Activated T-helper 17 cell treated with anti-CD3 and anti-CD28 coated beads, Interleukin-2, amount 50 U/mL, for 72 hours (primary cell): ENCODE measurements around the gene FGGY. TPM values are rescaled to one million over a fixed set of nuclear protein-coding genes. Genes with fewer than 3 reads are reported as not detected.

ENCODE experiments used
- ATAC-seq: fragments of 150-1000 bp; cut with Tn5 transposase; replicated peaks from 2 replicates; pipeline ENCODE4 v1.10.0; 2021; ENCODE audit warnings: mild to moderate bottlenecking, moderate library complexity
- H3K27ac Mint-ChIP-seq: one replicate; pipeline ENCODE4 v1.8.0; 2022; ENCODE audit warnings: mixed read lengths
- H3K27me3 Mint-ChIP-seq: one replicate; pipeline ENCODE4 v1.8.0; 2022; ENCODE audit warnings: mixed read lengths
- H3K36me3 Mint-ChIP-seq: one replicate; pipeline ENCODE4 v1.8.0; 2022; ENCODE audit warnings: low read depth, mild to moderate bottlenecking, mixed read lengths
- H3K4me1 Mint-ChIP-seq: one replicate; pipeline ENCODE4 v1.8.0; 2022; ENCODE audit warnings: mixed read lengths
- H3K4me3 Mint-ChIP-seq: one replicate; pipeline ENCODE4 v1.8.0; 2022; ENCODE audit warnings: mild to moderate bottlenecking, mixed read lengths
- H3K9me3 Mint-ChIP-seq: one replicate; pipeline ENCODE4 v1.8.0; 2022; ENCODE audit warnings: mixed read lengths
- total RNA-seq, 2 donors: library from RNA; stranded (reverse); gene quantifications; one replicate each; pipeline ENCODE4 v1.2.3, GENCODE V29; 2022

The FGGY gene
- total RNA-seq, 2 donors from 2014 or later, result 8.1 to 16.4 TPM

DNA sequence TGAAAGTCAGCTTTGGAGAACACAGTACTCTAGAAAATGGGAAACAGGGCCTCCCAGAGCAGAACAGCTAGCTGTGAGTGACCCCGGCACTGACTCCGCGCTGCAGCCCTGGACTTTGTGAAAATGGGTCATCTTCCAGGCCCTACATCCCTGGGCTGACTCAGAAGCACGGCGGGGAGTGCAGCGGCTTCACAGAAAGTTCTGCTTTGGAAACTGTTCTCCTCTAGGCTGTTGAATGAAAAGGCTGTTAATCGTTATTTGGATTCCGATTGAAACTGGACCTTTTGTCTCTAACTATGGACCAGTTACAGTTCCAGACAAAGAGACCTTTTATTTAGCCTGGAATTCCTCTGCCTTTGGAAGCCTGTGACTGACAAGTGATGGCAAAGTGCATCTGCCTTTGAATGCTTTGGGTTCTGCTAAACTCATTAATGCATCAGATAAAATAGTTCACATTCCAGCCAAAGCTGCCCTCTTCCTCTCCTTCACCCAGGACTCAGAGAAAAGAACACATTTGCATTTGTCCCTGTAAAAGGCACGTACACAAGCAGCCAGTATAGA lies 372.9 kb downstream of the FGGY start:
- no peaks in the 10 kb centered on the region for H3K4me1 Mint-ChIP-seq
- no peaks in the 10 kb centered on the region for H3K9me3 Mint-ChIP-seq
- H3K27me3 Mint-ChIP-seq, result no peaks in the 10 kb centered on the region
- no peaks in the 10 kb centered on the region for H3K36me3 Mint-ChIP-seq
- no peak for ATAC-seq
- H3K4me3 Mint-ChIP-seq, result no peak overlapping the region
- H3K27ac Mint-ChIP-seq, result no peak overlapping the region

DNA sequence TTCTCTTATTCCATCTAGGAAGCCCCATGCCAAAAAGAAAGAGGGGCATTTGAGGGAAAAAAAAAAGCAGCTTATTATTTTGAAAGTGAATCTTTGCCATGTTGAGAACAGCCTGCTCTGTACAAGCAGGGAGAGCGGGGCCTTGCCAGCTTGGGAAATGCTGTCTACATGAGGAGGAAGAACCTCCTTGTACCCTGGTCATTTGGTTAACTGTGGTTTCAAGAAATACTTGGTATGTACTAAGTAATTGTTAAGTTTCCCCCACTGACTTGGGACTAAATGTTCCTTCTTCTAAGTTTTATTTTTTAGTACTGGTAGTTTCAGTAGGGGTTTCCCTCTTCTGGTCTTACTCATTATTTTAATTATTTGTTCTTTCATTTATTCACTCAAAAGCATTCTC lies 373.8 kb downstream of the FGGY start:
- Mint-ChIP-seq H3K27me3 (no peaks in the 10 kb centered on the region), H3K9me3 (no peaks in the 10 kb centered on the region), H3K4me3 (no peak overlapping the region), H3K36me3 (no peaks in the 10 kb centered on the region), H3K27ac (no peak overlapping the region), H3K4me1 (no peaks in the 10 kb centered on the region)
- ATAC-seq, result no peak

DNA sequence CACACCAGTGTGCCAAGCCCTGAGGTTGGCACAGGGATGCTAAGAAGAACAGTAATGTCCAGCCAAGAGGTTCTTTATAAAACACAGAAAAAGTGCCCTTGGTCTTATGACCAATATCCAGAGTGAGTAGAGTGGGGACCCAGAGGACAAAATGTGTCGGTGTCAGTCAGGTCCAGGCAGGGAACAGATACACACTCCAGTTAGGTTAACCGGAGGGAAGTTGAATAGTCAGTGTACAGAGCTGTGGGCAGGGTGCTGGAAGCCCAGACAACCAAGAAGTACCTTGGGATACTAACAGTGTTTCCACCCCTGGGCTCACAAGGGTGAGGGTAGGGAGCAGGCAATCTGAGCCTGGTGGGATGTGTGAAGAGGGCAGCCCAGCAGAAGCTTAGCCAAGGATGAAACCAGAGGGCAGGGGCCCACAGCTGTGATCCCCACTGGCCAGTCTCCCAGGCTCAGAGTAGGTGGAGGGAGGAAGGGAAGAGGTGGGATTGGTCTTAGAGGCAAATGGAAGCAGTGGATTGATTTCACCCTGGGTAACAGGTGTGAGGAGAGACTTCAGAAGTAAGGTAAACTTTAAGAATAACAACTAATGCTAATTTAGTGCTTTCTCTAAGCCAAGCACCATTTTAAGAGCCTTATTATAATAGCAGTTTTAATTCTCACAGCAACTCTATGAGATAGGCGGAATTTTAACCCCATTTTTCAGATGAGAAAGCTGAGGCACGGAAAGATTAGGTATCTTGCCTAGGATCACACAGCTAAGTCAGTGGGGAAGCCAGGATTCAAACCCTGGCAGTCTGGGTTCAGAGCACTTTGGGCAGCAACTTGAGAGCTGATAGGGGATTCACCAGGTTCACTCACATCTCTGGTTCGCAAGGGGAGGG lies 374.4 kb downstream of the FGGY start:
- H3K27me3 Mint-ChIP-seq, result no peaks in the 10 kb centered on the region
- peak overlapping the region; percentile 2 for H3K27ac Mint-ChIP-seq
- H3K9me3 Mint-ChIP-seq, result no peaks in the 10 kb centered on the region
- no peak overlapping the region for H3K4me3 Mint-ChIP-seq
- H3K4me1 Mint-ChIP-seq, result no peaks in the 10 kb centered on the region
- ATAC-seq, result no peak
- no peaks in the 10 kb centered on the region for H3K36me3 Mint-ChIP-seq

DNA sequence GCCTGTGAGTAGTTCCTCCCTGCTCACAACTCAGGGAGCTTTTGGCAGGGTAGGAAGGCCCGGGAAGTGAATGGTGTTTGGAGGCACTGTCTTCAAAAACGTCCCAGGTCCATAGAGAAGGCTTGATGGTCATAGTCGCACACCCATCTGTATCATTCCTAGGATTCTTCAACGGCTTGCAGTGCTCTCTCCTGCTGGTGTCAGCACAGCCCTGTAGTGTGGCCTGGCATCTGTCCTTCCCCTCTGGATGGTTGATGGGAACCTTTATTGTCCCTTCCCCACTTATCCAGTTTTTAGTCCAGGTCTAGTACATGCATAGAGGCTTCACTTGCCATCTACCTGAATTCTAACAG lies 375.0 kb downstream of the FGGY start:
- Mint-ChIP-seq H3K27ac (no peak overlapping the region), H3K9me3 (no peaks in the 10 kb centered on the region)

DNA sequence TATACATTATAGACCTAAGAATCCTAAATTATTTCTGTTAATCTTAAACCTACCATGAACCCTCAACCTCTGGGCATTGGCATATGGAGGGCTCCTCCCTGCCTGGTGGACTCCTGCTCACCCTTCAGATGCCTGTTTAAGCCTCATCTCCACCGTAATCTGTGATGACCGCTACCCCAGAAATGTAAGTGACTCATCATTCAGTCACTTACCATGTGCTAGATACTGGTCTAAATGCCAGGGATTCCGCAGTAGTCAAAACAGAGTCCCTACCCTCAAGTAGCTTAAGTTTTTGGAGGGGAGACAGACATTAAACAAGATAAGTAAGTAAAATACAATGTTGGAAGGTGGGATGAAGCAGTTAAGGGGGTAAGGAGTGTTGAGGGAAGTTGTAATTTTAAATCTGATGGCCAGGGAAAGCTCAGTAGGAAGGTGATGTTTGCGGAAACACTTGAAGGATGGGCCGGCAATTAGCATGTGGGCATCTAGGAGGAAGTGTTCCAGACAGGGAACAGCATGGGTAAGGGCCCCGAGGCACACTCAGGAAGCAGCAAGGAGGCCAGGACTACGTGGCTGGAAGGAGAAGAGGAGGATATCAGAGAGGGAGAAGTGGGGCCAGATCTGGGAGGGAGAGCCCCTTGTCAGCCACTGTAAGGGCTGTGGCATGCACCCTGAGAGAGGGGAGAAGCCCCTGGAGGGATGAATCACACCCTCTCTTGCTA lies 376.1 kb downstream of the FGGY start:
- Mint-ChIP-seq H3K4me3 (no peak overlapping the region), H3K27ac (no peak overlapping the region)

More for the DNA sequence above, 375.0 kb downstream of the FGGY start:
- Mint-ChIP-seq H3K4me3 (no peak overlapping the region), H3K4me1 (no peaks in the 10 kb centered on the region), H3K36me3 (no peaks in the 10 kb centered on the region), H3K27me3 (no peaks in the 10 kb centered on the region)
- no peak for ATAC-seq

DNA sequence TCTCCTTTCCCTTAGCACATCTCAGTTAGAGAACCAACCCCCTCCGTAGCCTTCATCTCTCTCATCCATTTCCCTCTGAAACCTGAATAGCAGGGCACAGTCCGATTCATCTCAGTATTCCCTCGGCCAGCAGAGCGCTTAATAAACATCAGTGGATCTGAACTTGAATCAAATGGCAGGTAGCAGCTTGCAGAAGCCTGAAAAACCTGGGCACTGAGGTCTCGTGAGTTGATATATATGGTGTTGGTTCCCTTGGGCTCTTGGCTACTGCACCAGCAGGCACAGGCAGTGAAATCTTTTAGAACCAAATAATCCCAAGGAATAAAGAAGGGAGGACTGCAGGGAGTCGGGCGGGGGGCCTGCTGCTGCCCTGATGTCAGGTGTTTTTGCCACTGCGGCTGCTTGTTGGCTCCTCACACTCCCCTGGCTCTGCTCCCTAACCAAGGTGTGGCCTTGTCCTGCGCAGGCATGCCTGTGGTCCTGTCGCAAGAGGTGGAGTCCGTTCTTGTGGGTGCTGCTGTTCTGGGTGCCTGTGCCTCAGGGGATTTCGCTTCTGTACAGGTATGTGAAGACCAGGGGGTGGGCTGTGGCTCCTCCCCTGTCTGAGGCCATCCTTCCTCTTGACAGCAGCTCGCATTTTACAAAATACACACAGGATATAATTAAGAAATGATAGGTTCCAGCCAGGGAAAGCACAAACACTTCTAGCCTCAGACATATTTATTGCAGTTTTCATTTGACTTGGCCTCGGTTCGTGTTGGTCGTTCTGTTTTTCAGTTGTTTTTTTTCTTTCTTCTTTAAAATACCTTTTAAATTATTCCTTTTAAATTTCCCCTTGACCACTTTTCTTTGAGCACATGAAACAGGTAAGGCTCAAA lies 376.9 kb downstream of the FGGY start:
- no peaks in the 10 kb centered on the region for H3K4me1 Mint-ChIP-seq
- H3K27me3 Mint-ChIP-seq, result no peaks in the 10 kb centered on the region
- no peak overlapping the region for H3K27ac Mint-ChIP-seq
- no peak for ATAC-seq
- H3K36me3 Mint-ChIP-seq, result no peaks in the 10 kb centered on the region
- H3K4me3 Mint-ChIP-seq, result no peak overlapping the region
- H3K9me3 Mint-ChIP-seq, result no peaks in the 10 kb centered on the region

More for the DNA sequence above, 376.1 kb downstream of the FGGY start:
- Mint-ChIP-seq H3K36me3 (no peaks in the 10 kb centered on the region), H3K4me1 (no peaks in the 10 kb centered on the region), H3K9me3 (no peaks in the 10 kb centered on the region), H3K27me3 (no peaks in the 10 kb centered on the region)
- peak; percentile 65 for ATAC-seq

DNA sequence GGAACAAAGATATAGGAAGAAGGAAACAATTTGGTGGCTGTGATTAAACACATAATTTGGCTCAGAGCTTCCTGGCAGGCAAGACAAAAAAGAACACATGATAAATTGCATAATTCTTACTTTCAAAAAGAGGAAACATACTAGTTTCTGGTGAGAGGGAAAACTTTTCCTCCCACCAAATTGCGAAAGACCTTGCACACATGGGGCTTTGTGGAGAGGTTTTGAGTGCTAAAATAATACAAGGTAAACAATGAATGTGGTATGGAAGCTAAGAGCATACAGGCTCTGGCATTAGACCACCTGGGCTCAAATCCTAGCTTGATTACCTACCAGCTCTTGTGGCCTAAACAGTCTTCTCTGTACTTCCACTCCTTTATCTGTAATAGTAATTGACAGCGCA lies 377.7 kb downstream of the FGGY start:
- Mint-ChIP-seq H3K27me3 (no peaks in the 10 kb centered on the region), H3K27ac (no peak overlapping the region), H3K9me3 (no peaks in the 10 kb centered on the region), H3K4me3 (no peak overlapping the region), H3K36me3 (no peaks in the 10 kb centered on the region), H3K4me1 (no peaks in the 10 kb centered on the region)
- no peak for ATAC-seq

DNA sequence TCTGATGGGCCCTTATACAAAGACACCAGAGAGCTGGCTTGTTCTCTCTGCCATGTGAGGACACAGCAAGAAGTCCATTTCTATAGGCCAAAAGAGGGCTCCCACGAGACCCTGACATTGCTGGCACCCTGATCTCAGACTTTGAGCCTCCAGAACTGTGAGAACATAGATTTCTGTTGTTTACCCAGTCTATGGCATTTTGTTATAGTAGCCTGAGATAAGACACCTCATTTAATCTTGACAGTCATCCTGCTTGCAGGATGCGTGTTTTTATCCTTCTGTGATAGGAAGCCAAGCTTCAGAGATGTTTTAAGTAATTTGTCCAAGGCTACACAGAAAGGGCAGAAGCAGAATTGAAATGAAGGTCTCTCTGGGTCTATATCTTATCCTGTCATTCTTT lies 379.0 kb downstream of the FGGY start:
- Mint-ChIP-seq H3K4me1 (no peaks in the 10 kb centered on the region), H3K27ac (no peak overlapping the region), H3K4me3 (no peak overlapping the region), H3K36me3 (no peaks in the 10 kb centered on the region), H3K9me3 (no peaks in the 10 kb centered on the region), H3K27me3 (no peaks in the 10 kb centered on the region)
- ATAC-seq, result no peak

DNA sequence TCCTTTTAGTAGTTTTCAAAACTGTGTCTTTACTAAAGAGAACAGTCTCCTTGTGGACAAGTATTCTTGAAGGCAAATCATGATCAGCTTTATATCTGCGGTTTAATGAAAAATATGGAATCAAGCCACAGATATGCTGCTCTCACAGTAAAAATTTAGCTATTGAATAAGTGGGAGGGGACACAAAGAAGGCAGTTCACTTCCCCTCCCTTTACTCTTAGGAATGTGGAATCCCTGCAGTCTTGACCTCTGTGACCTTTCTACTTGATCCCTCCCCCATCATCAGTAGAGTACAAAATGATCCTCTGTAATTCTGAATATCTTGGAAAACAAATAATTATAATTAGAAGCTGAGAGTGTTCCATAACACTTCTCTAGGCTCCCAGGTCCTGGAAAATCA lies 381.1 kb downstream of the FGGY start:
- no peak for ATAC-seq
- Mint-ChIP-seq H3K4me3 (no peak overlapping the region), H3K27me3 (no peaks in the 10 kb centered on the region), H3K4me1 (no peaks in the 10 kb centered on the region), H3K27ac (no peak overlapping the region), H3K36me3 (no peaks in the 10 kb centered on the region), H3K9me3 (no peaks in the 10 kb centered on the region)

DNA sequence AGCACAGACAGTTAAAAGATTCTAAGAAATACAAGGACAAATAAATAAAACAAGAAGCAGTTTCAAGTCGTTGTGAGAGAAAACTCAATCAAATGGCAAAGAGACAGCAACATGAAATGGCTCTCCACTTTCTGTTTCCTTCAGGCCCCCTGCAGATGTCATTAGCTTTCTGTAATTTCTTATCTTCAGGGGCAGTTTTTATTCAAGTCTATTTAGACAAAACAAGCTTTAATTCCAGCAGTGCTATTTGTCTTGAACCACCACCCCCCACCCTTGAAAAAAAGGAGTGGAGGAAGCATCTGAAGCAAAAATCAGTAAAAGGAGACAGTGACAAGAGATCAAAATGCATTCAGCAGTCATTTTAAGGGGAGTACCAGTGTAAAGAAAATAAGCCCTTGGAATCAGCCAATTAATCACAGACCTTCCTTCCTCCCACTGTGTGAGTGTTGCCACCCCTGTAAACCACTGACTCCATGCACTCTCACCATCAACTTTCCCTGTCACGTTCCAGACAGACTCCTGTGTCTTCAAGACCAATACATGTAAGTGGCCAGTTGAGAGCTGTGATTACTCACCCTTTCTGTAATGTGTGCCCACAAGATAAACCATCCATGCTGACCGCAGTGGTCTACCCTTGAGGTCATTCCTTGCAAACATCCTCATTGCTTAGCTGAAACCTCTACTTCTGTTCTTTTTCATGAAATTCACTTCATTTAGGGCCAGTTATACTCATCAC lies 381.8 kb downstream of the FGGY start:
- no peak overlapping the region for H3K27ac Mint-ChIP-seq
- no peaks in the 10 kb centered on the region for H3K9me3 Mint-ChIP-seq
- ATAC-seq, result no peak
- no peaks in the 10 kb centered on the region for H3K4me1 Mint-ChIP-seq
- H3K36me3 Mint-ChIP-seq, result no peaks in the 10 kb centered on the region
- no peaks in the 10 kb centered on the region for H3K27me3 Mint-ChIP-seq
- H3K4me3 Mint-ChIP-seq, result no peak overlapping the region

DNA sequence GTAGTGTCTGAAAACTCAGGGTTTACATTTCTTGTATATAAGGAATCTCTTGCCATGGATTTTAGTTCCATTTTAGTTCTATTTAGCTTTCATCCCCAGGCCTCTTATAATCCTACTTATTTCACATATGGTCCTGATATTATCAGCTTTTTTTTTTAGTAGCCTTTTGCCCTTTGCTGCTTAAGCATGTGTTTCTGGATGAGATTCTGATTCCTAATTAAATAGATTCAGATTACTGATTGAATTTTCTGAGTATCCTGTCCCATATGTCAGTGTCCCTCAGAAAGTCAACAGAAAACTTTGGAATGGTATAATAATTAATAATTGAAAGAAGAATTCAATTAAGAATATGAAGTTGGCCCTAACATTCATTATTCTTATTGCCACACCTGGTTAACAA lies 383.1 kb downstream of the FGGY start:
- Mint-ChIP-seq H3K9me3 (no peaks in the 10 kb centered on the region), H3K27ac (no peak overlapping the region), H3K4me3 (no peak overlapping the region), H3K36me3 (no peaks in the 10 kb centered on the region), H3K27me3 (no peaks in the 10 kb centered on the region), H3K4me1 (no peaks in the 10 kb centered on the region)
- ATAC-seq, result no peak

DNA sequence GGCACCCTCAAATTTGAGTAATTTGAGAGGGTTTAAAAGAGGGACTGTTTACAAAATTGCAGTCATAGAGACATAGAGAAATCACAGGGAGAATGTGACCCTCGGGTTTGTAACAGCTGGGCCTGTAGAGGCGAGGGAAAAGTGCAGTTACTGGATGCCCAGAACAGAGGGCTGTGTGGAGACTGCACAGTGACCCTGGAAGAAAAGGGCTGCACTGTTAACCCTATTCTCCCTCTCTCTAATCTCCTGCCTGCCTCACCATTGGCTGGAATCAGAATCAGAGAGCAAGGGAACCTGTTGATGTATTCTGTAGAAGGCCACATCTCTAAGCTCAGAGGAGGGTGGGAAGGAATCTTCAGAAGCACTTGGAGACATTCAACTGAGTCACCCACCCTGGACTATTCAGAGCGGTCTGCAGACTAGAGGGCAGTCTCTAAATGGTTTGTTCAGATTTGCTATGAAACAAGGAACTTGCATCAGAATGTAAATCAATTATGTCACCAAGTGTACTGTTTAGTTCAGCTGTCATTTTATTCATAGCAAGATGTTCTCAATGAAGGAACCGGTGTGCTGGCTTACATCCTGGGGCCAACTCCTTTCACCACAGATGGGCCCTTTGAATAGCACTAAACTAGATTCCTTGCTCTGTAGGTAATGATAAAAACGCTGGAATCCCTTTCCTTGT lies 385.6 kb downstream of the FGGY start:
- no peaks in the 10 kb centered on the region for H3K4me1 Mint-ChIP-seq
- ATAC-seq, result no peak
- no peaks in the 10 kb centered on the region for H3K9me3 Mint-ChIP-seq
- H3K27me3 Mint-ChIP-seq, result no peaks in the 10 kb centered on the region
- H3K4me3 Mint-ChIP-seq, result no peak overlapping the region
- H3K36me3 Mint-ChIP-seq, result no peaks in the 10 kb centered on the region
- H3K27ac Mint-ChIP-seq, result no peak overlapping the region

DNA sequence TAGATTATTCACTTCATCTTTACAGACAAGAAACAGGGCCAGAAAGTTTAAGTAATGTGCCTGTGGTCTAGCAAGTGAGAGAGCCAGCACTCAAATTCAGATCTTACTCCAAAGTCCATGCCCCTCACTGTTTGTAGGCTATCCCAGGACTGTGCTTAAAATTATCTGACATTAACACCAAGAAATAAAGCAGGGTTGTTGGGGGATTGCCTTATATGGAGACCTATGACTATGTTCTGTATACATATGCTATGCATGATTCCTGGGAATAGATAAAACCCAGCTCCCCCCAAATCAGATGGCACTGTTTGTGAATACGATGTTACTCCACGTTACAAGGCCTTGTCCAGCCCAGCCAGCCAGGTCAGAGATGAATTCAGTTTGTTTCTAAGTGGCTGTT lies 386.3 kb downstream of the FGGY start:
- H3K4me1 Mint-ChIP-seq, result no peaks in the 10 kb centered on the region
- H3K27me3 Mint-ChIP-seq, result no peaks in the 10 kb centered on the region
- H3K36me3 Mint-ChIP-seq, result no peaks in the 10 kb centered on the region
- H3K27ac Mint-ChIP-seq, result no peak overlapping the region
- ATAC-seq, result no peak
- H3K4me3 Mint-ChIP-seq, result no peak overlapping the region
- no peaks in the 10 kb centered on the region for H3K9me3 Mint-ChIP-seq
